WTC11 (cell line): ENCODE data around the gene RAMAC. TPM values are rescaled to one million over a fixed set of nuclear protein-coding genes. Genes with fewer than 3 reads are reported as not detected.

Experiments
- ATAC-seq: fragments of 200-7000 bp; cut with Tn5 transposase; 2 replicates; pipeline ENCODE4 v1.10.0; 2021; ENCODE audit warnings: mild to moderate bottlenecking, moderate library complexity
- CTCF ChIA-PET: fragments of 300-600 bp; sonication (Branson Sonifier 250); formaldehyde crosslinking; loops from one replicate; lab custom pipeline; 2021; ENCODE audit warnings: antibody characterized with exemption; lab: Charles Lee
- POLR2A ChIA-PET: fragments of 350-600 bp; sonication (Branson Sonifier 250); formaldehyde crosslinking; loops from one replicate; lab custom pipeline; 2021; ENCODE audit warnings: antibody characterized with exemption; lab: Charles Lee
- DNase-seq: peaks from one replicate; pipeline ENCODE4 v3.0.0; 2021; ENCODE audit warnings: low spot score
- H3K27ac Mint-ChIP-seq: 2 replicates; pipeline ENCODE4 v1.8.0; 2021; ENCODE audit warnings: mixed read lengths
- H3K27me3 Mint-ChIP-seq: 2 replicates; pipeline ENCODE4 v1.8.0; 2021; ENCODE audit warnings: low read depth, mild to moderate bottlenecking, moderate library complexity, mixed read lengths
- H3K36me3 Mint-ChIP-seq: 2 replicates; pipeline ENCODE4 v1.8.0; 2021; ENCODE audit warnings: mixed read lengths
- H3K4me1 Mint-ChIP-seq: 2 replicates; pipeline ENCODE4 v1.8.0; 2022; ENCODE audit warnings: mixed read lengths
- H3K4me3 Mint-ChIP-seq: 2 replicates; pipeline ENCODE4 v1.8.0; 2021; ENCODE audit warnings: mild to moderate bottlenecking, moderate library complexity, mixed read lengths
- H3K9me3 Mint-ChIP-seq: 2 replicates; pipeline ENCODE4 v1.8.0; 2021; ENCODE audit warnings: mixed read lengths
- AR ChIP-seq: fragments of 250-450 bp; sonication (Bioruptor Pico); IDR thresholded peaks from 2 replicates; pipeline ENCODE4 v1.9.0; 2021; ENCODE audit warnings: mild to moderate bottlenecking
- CREM ChIP-seq: sonication (generic); formaldehyde crosslinking; IDR thresholded peaks from 2 replicates; pipeline ENCODE4 v1.8.1; 2022; ENCODE audit warnings: mild to moderate bottlenecking, missing genetic modification reagents, moderate library complexity
- EMX1 ChIP-seq: fragments of 250-450 bp; sonication (Bioruptor Pico); IDR thresholded peaks from 2 replicates; pipeline ENCODE4 v1.8.0; 2021; ENCODE audit warnings: mild to moderate bottlenecking
- ETV6 ChIP-seq: sonication (generic); formaldehyde crosslinking; IDR thresholded peaks from 2 replicates; pipeline ENCODE4 v1.8.1; 2022; ENCODE audit warnings: mild to moderate bottlenecking, missing genetic modification reagents
- FOXP1 ChIP-seq: sonication (generic); formaldehyde crosslinking; IDR thresholded peaks from 2 replicates; pipeline ENCODE4 v1.8.0; 2022; ENCODE audit warnings: missing genetic modification reagents, mild to moderate bottlenecking, moderate library complexity, borderline replicate concordance
- HMGA2 ChIP-seq: fragments of 250-450 bp; sonication (Bioruptor Pico); IDR thresholded peaks from 2 replicates; pipeline ENCODE4 v1.4.0; 2021; ENCODE audit warnings: mild to moderate bottlenecking, moderate library complexity
- JAZF1 ChIP-seq: fragments of 250-450 bp; sonication (Bioruptor Pico); IDR thresholded peaks from 2 replicates; pipeline ENCODE4 v1.9.0; 2021; ENCODE audit warnings: moderate library complexity, mild to moderate bottlenecking, inconsistent platforms
- JUN ChIP-seq: sonication (generic); formaldehyde crosslinking; IDR thresholded peaks from 2 replicates; pipeline ENCODE4 v1.8.0; 2023; ENCODE audit warnings: mild to moderate bottlenecking, missing genetic modification reagents
- MYBL2 ChIP-seq: sonication (generic); formaldehyde crosslinking; IDR thresholded peaks from 2 replicates; pipeline ENCODE4 v1.8.1; 2023; ENCODE audit warnings: mild to moderate bottlenecking, moderate library complexity, missing genetic modification reagents
- NR2C2 ChIP-seq: sonication (generic); formaldehyde crosslinking; IDR thresholded peaks from 2 replicates; pipeline ENCODE4 v1.8.0; 2022; ENCODE audit warnings: mild to moderate bottlenecking, missing genetic modification reagents
- SMAD4 ChIP-seq: sonication (generic); formaldehyde crosslinking; IDR thresholded peaks from 2 replicates; pipeline ENCODE4 v1.8.0; 2022; ENCODE audit warnings: mild to moderate bottlenecking, missing genetic modification reagents
- SP1 ChIP-seq: sonication (generic); formaldehyde crosslinking; conservative IDR thresholded peaks from 2 replicates; pipeline ENCODE4 v1.8.1; 2022; ENCODE audit warnings: missing genetic modification reagents
- STAT6 ChIP-seq: sonication (generic); formaldehyde crosslinking; conservative IDR thresholded peaks from 2 replicates; pipeline ENCODE4 v1.8.1; 2023; ENCODE audit warnings: mild to moderate bottlenecking, low read depth, missing genetic modification reagents, moderate library complexity
- TEAD1 ChIP-seq: sonication (generic); formaldehyde crosslinking; IDR thresholded peaks from 2 replicates; pipeline ENCODE4 v1.8.0; 2022; ENCODE audit warnings: mild to moderate bottlenecking, missing genetic modification reagents
- USF1 ChIP-seq: sonication (generic); formaldehyde crosslinking; IDR thresholded peaks from 2 replicates; pipeline ENCODE4 v1.8.0; 2022; ENCODE audit warnings: mild to moderate bottlenecking, missing genetic modification reagents
- USF2 ChIP-seq: sonication (generic); formaldehyde crosslinking; IDR thresholded peaks from 2 replicates; pipeline ENCODE4 v1.8.1; 2023; ENCODE audit warnings: mild to moderate bottlenecking, missing genetic modification reagents, moderate library complexity
- ZNF396 ChIP-seq: fragments of 250-450 bp; sonication (Bioruptor Pico); IDR thresholded peaks from 2 replicates; pipeline ENCODE4 v1.8.0; 2021; ENCODE audit warnings: mild to moderate bottlenecking, moderate library complexity, borderline replicate concordance
- ZNF425 ChIP-seq: fragments of 250-450 bp; sonication (Bioruptor Pico); conservative IDR thresholded peaks from 2 replicates; pipeline ENCODE4 v1.9.0; 2021; ENCODE audit warnings: mild to moderate bottlenecking
- ZNF512 ChIP-seq: sonication (generic); formaldehyde crosslinking; IDR thresholded peaks from 2 replicates; pipeline ENCODE4 v1.8.1; 2022; ENCODE audit warnings: missing genetic modification reagents, borderline replicate concordance
- total RNA-seq: library from RNA; stranded (reverse); gene quantifications from 3 replicates; pipeline ENCODE4 v1.2.3, GENCODE V29; 2021
- TF ChIP-seq, protein P1 (sequence below): sonication (generic); formaldehyde crosslinking; IDR thresholded peaks from 2 replicates; pipeline ENCODE4 v1.8.0; 2023; ENCODE audit warnings: missing genetic modification reagents
- TF ChIP-seq, protein P2 (sequence below): fragments of 250-450 bp; sonication (Bioruptor Pico); IDR thresholded peaks from 2 replicates; pipeline ENCODE4 v1.9.0; 2021; ENCODE audit warnings: mild to moderate bottlenecking
- TF ChIP-seq, protein P3 (sequence below): fragments of 250-450 bp; sonication (Bioruptor Pico); IDR thresholded peaks from 2 replicates; pipeline ENCODE4 v1.8.0; 2021; ENCODE audit warnings: mild to moderate bottlenecking

RAMAC gene
- total RNA-seq, 1 experiment from 2014 or later: 26.6 TPM

DNA sequence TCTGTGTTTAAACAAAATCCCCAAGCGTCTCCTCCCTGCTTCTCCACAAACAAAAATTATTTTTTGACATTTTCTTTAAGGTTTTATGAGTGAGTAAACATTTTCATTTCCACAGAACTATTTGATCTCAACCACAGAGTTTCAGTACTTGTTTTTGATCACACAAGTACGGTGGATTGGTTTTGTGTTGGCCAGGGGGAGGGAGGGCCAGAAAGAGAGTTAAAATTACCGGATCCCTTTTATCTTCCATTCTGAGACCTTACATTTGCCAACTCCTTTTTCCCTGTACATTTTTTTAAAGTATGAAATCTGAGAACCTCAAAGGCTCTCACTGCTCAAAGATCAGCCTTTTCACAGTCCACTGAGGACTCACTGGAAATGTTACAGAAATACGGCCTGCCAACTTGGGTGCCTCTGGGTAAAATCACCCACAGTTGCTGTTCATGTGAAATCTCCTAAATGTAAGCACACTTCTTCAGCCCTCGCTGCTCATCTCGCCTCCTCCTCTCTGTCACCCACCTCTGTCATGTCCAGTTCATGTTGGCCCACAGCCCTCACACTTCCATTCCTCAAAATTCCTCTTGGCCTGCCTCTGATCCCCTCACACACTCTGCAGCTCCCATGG is 35.2 kb upstream of the RAMAC start:
- no peak overlapping the region for H3K27ac Mint-ChIP-seq
- no peaks in the 10 kb centered on the region for H3K9me3 Mint-ChIP-seq
- no peaks in the 10 kb centered on the region for H3K4me1 Mint-ChIP-seq
- peaks cover 15% of the 10 kb centered on the region for H3K27me3 Mint-ChIP-seq
- H3K36me3 Mint-ChIP-seq: no peaks in the 10 kb centered on the region
- ChIA-PET CTCF (no interaction called here), POLR2A (no interaction called here)
- no peak for DNase-seq
- no peak for ATAC-seq
- TF ChIP-seq AR (CRISPR knock-in tag) (no peak), JUN (no peak), SMAD4 (CRISPR knock-in tag) (no peak), ZNF512 (CRISPR knock-in tag) (no peak), MYBL2 (CRISPR knock-in tag) (no peak), FOXP1 (CRISPR knock-in tag) (no peak), EMX1 (no peak), STAT6 (CRISPR knock-in tag) (no peak), SP1 (CRISPR knock-in tag) (no peak), TEAD1 (no peak), JAZF1 (no peak), HMGA2 (no peak), ZNF396 (CRISPR knock-in tag) (no peak)
- TF ChIP-seq, protein P1, sequence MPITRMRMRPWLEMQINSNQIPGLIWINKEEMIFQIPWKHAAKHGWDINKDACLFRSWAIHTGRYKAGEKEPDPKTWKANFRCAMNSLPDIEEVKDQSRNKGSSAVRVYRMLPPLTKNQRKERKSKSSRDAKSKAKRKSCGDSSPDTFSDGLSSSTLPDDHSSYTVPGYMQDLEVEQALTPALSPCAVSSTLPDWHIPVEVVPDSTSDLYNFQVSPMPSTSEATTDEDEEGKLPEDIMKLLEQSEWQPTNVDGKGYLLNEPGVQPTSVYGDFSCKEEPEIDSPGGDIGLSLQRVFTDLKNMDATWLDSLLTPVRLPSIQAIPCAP (CRISPR knock-in tag): no peak
- TF ChIP-seq, protein P2, sequence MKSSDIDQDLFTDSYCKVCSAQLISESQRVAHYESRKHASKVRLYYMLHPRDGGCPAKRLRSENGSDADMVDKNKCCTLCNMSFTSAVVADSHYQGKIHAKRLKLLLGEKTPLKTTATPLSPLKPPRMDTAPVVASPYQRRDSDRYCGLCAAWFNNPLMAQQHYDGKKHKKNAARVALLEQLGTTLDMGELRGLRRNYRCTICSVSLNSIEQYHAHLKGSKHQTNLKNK (CRISPR knock-in tag): no peak
- H3K4me3 Mint-ChIP-seq: no peak overlapping the region

- Mint-ChIP-seq H3K4me3 (no peak overlapping the region), H3K27me3 (peaks cover 15% of the 10 kb centered on the region), H3K4me1 (no peaks in the 10 kb centered on the region), H3K36me3 (no peaks in the 10 kb centered on the region), H3K9me3 (no peaks in the 10 kb centered on the region), H3K27ac (no peak overlapping the region)
- no peak for DNase-seq
- CTCF ChIA-PET: no interaction called here
- ATAC-seq: no peak
- POLR2A ChIA-PET: no interaction called here
- TF ChIP-seq, protein P3, sequence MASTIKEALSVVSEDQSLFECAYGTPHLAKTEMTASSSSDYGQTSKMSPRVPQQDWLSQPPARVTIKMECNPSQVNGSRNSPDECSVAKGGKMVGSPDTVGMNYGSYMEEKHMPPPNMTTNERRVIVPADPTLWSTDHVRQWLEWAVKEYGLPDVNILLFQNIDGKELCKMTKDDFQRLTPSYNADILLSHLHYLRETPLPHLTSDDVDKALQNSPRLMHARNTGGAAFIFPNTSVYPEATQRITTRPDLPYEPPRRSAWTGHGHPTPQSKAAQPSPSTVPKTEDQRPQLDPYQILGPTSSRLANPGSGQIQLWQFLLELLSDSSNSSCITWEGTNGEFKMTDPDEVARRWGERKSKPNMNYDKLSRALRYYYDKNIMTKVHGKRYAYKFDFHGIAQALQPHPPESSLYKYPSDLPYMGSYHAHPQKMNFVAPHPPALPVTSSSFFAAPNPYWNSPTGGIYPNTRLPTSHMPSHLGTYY (CRISPR knock-in tag): no peak
- no peak for TF ChIP-seq USF1 (CRISPR knock-in tag)
- no peak for TF ChIP-seq USF2 (CRISPR knock-in tag)
- no peak for TF ChIP-seq NR2C2 (CRISPR knock-in tag)
- no peak for TF ChIP-seq ETV6 (CRISPR knock-in tag)
- TF ChIP-seq CREM: no peak
- no peak for TF ChIP-seq ZNF425 (CRISPR knock-in tag)
These were observed 34.4 kb upstream of the RAMAC start for GRCh38 chr15:82951472-82952157.
